Prostate gland (tissue), 2 donors: Measurements from ENCODE around the gene ETV6. TPM values are rescaled to one million over a fixed set of nuclear protein-coding genes. Genes with fewer than 3 reads are reported as not detected.
A peak's percentile ranks its signal among the peaks of the same experiment; 100 is the strongest.

Experiments used
- DNase-seq: peaks from one replicate; pipeline ENCODE4 v3.0.0-alpha.2; 2019; ENCODE audit warnings: low spot score
- H3K27ac ChIP-seq, 2 donors: fragments of 200-600 bp; sonication (generic); 2 replicates each; pipeline ENCODE4 v1.5.1; 2017 to 2019
- H3K27me3 ChIP-seq: fragments of 200-600 bp; sonication (generic); replicated peaks from 2 replicates; pipeline ENCODE4 v1.5.1; 2019; ENCODE audit not compliant: insufficient read depth
- H3K36me3 ChIP-seq, 2 donors: fragments of 200-600 bp; sonication (generic); 1 replicate in 1 of 2; 2 replicates in 1 of 2; pipeline versions ENCODE4 v1.5.1 to v1.8.1; 2017 to 2019
- H3K4me1 ChIP-seq: fragments of 200-600 bp; sonication (generic); replicated peaks from 2 replicates; pipeline ENCODE4 v1.5.1; 2019
- H3K4me3 ChIP-seq, 2 donors: fragments of 200-600 bp; sonication (generic); 2 replicates each; pipeline ENCODE4 v1.5.1; 2017 to 2019
- H3K9me3 ChIP-seq: fragments of 200-600 bp; sonication (generic); 2 replicates; pipeline ENCODE4 v1.5.1; 2017
- CTCF ChIP-seq, 4 experiments: fragments of 200-600 bp in 2 of 4; fragments of 450-650 bp in 2 of 4; sonication (generic) in 2 of 4; IDR thresholded peaks; 1 replicate in 3 of 4; 2 replicates in 1 of 4; pipeline ENCODE4 v1.5.1; 2016 to 2019; ENCODE audit warnings: antibody characterized with exemption in 4 of 4, mild to moderate bottlenecking in 2 of 4, moderate library complexity in 2 of 4
- POLR2A ChIP-seq: fragments of 450-650 bp; IDR thresholded peaks from one replicate; pipeline ENCODE4 v1.6.1; 2016; ENCODE audit warnings: antibody characterized with exemption, mild to moderate bottlenecking
- POLR2AphosphoS5 ChIP-seq: sonication (generic); formaldehyde crosslinking; IDR thresholded peaks from one replicate; pipeline ENCODE4 v1.6.1; 2017; ENCODE audit warnings: antibody characterized with exemption
- WGBS: methylation state at CpG from one replicate; pipeline ENCODE4 v1.1.5; 2018; 5-methylcytosine and 5-hydroxymethylcytosine counted together
- intact Hi-C: fragments of 100-400 bp; cut with DNase I; formaldehyde crosslinking; loops from one replicate; pipeline ENCODE4 v1.14.2; 2022
- total RNA-seq, 2 donors: library from RNA; depleted of rRNA; stranded (reverse); fragments of >200 nt; gene quantifications; one replicate each; pipeline ENCODE4 v1.1.0, GENCODE V29; 2016

Gene ETV6
- total RNA-seq, 2 donors from 2014 or later: 26.7 to 33.6 TPM

GRCh38 chr12:11673666-11674461, 24.4 kb downstream of the ETV6 start:
- Histone ChIP-seq H3K9me3 (no peaks in the 10 kb centered on the region), H3K27ac (no peak overlapping the region), H3K4me1 (no peaks in the 10 kb centered on the region)

GRCh38 chr12:11674894-11675390, 25.5 kb downstream of the ETV6 start:
- DNase-seq: no peak
- Histone ChIP-seq H3K36me3 (no peaks in the 10 kb centered on the region), H3K27ac (no peak overlapping the region), H3K27me3 (no peaks in the 10 kb centered on the region), H3K4me3 (no peak overlapping the region), H3K4me1 (no peaks in the 10 kb centered on the region), H3K9me3 (no peaks in the 10 kb centered on the region)
- TF ChIP-seq POLR2A: no peak
- TF ChIP-seq CTCF (IDR thresholded peaks at IDR 0.05): no peak
- TF ChIP-seq POLR2AphosphoS5: no peak
- intact Hi-C loops: no loop called here
- WGBS: 100% methylated on average over 4 of the region's 4 CpGs

More at GRCh38 chr12:11673666-11674461, 24.4 kb downstream of the ETV6 start:
- intact Hi-C loops: no loop called here
- TF ChIP-seq POLR2AphosphoS5 (no peak), POLR2A (no peak), CTCF (IDR thresholded peaks at IDR 0.05) (no peak)
- Histone ChIP-seq H3K27me3 (no peaks in the 10 kb centered on the region), H3K36me3 (no peaks in the 10 kb centered on the region), H3K4me3 (no peak overlapping the region)
- 69% methylated on average over 13 of the region's 13 CpGs for WGBS
- DNase-seq: no peak

- Histone ChIP-seq H3K27me3 (no peaks in the 10 kb centered on the region), H3K4me1 (no peaks in the 10 kb centered on the region), H3K36me3 (no peaks in the 10 kb centered on the region), H3K27ac (no peak overlapping the region), H3K4me3 (no peak overlapping the region), H3K9me3 (no peaks in the 10 kb centered on the region)
- 77% methylated on average over 4 of the region's 4 CpGs for WGBS
- DNase-seq: no peak
- intact Hi-C loops: no loop called here
- no peak for TF ChIP-seq POLR2AphosphoS5
- no peak for TF ChIP-seq POLR2A
These were observed 26.6 kb downstream of the ETV6 start for GRCh38 chr12:11676052-11676451.

- no peak overlapping the region for H3K27ac ChIP-seq
- H3K4me1 ChIP-seq: no peaks in the 10 kb centered on the region
- intact Hi-C loops: no loop called here
- H3K36me3 ChIP-seq: no peaks in the 10 kb centered on the region
- no peak for DNase-seq
- H3K9me3 ChIP-seq: no peaks in the 10 kb centered on the region
- TF ChIP-seq POLR2AphosphoS5 (peak; percentile 51), POLR2A (no peak)
- WGBS: 35% methylated on average over 4 of the region's 4 CpGs
- H3K27me3 ChIP-seq: no peaks in the 10 kb centered on the region
- no peak overlapping the region for H3K4me3 ChIP-seq
These were observed 27.6 kb downstream of the ETV6 start for GRCh38 chr12:11677093-11677492.

GRCh38 chr12:11677752-11678151, 28.3 kb downstream of the ETV6 start:
- intact Hi-C loops: no loop called here
- Histone ChIP-seq H3K27ac (no peak overlapping the region), H3K9me3 (no peaks in the 10 kb centered on the region), H3K36me3 (no peaks in the 10 kb centered on the region), H3K27me3 (no peaks in the 10 kb centered on the region), H3K4me3 (no peak overlapping the region), H3K4me1 (no peaks in the 10 kb centered on the region)
- TF ChIP-seq POLR2AphosphoS5 (no peak), CTCF (IDR thresholded peaks at IDR 0.05) (no peak), POLR2A (no peak)
- DNase-seq: no peak
- WGBS: 82% methylated on average over 7 of the region's 7 CpGs

GRCh38 chr12:11678781-11679180, 29.3 kb downstream of the ETV6 start:
- Histone ChIP-seq H3K27me3 (no peaks in the 10 kb centered on the region), H3K27ac (no peak overlapping the region), H3K9me3 (no peaks in the 10 kb centered on the region), H3K4me1 (no peaks in the 10 kb centered on the region), H3K4me3 (no peak overlapping the region), H3K36me3 (no peaks in the 10 kb centered on the region)
- no peak for DNase-seq
- 79% methylated on average over 3 of the region's 3 CpGs for WGBS
- intact Hi-C loops: no loop called here
- no peak for TF ChIP-seq CTCF (IDR thresholded peaks at IDR 0.05)
- TF ChIP-seq POLR2A: no peak
- no peak for TF ChIP-seq POLR2AphosphoS5
